Inflammatory macrophage treated with lipopolysaccharide for 4 hours (primary cell): ENCODE measurements around the gene CLCA4.

ENCODE experiments used
- DNase-seq: peaks from one replicate; pipeline ENCODE4 v3.0.0-alpha.2; 2020

The CLCA4 gene

GRCh38 chr1:86619313-86619712 lies 72.4 kb downstream of the CLCA4 start:
- no peak for DNase-seq

GRCh38 chr1:86621286-86621685 lies 74.4 kb downstream of the CLCA4 start:
- no peak for DNase-seq
